Parathyroid adenoma (tissue), 2 donors: ENCODE data around the gene TTF2.
"Not testable (repeated sequence)": the region's sequence is repeated elsewhere in the genome, so short reads cannot be mapped to it uniquely, and the experiment has no call there.

Experiments used
- H2AFZ ChIP-seq: fragments of 300-600 bp; sonication (generic); one replicate; pipeline ENCODE4 v1.7.0; 2017; ENCODE audit warnings: antibody characterized with exemption, mild to moderate bottlenecking
- H3K27ac ChIP-seq: fragments of 300-600 bp; sonication (generic); one replicate; pipeline ENCODE4 v1.7.0; 2017
- H3K27me3 ChIP-seq: fragments of 300-600 bp; sonication (generic); one replicate; pipeline ENCODE4 v1.7.0; 2017; ENCODE audit warnings: low read length; ENCODE audit not compliant: control insufficient read depth, insufficient read depth
- H3K36me3 ChIP-seq: fragments of 300-600 bp; sonication (generic); one replicate; pipeline ENCODE4 v1.7.0; 2017; ENCODE audit warnings: low read length; ENCODE audit not compliant: control insufficient read depth, insufficient read depth
- H3K4me1 ChIP-seq: fragments of 300-600 bp; sonication (generic); one replicate; pipeline ENCODE4 v1.7.0; 2017; ENCODE audit warnings: control low read depth
- H3K4me2 ChIP-seq: fragments of 300-600 bp; sonication (generic); one replicate; pipeline ENCODE4 v1.7.0; 2017; ENCODE audit warnings: low read length
- H3K4me3 ChIP-seq: fragments of 300-600 bp; sonication (generic); one replicate; pipeline ENCODE4 v1.7.0; 2017; ENCODE audit warnings: low read depth, low read length
- H3K79me2 ChIP-seq: fragments of 300-600 bp; sonication (generic); one replicate; pipeline ENCODE4 v1.7.0; 2017; ENCODE audit warnings: control low read depth
- H3K9ac ChIP-seq: fragments of 300-600 bp; sonication (generic); one replicate; pipeline ENCODE4 v1.7.0; 2017; ENCODE audit warnings: mild to moderate bottlenecking
- H3K9me3 ChIP-seq: fragments of 300-600 bp; sonication (generic); one replicate; pipeline ENCODE4 v1.7.0; 2017; ENCODE audit warnings: low read length; ENCODE audit not compliant: control insufficient read depth
- CTCF ChIP-seq: fragments of 300-600 bp; sonication (generic); IDR thresholded peaks from one replicate; pipeline ENCODE4 v1.7.0; 2017; ENCODE audit warnings: antibody characterized with exemption, mild to moderate bottlenecking
- donor health status: primary hyperparathyroidism.

TTF2 gene

GRCh38 chr1:117101334-117101733 lies 41.2 kb downstream of the TTF2 start:
- no peak overlapping the region for H3K4me2 ChIP-seq
- no peaks in the 10 kb centered on the region for H3K79me2 ChIP-seq
- TF ChIP-seq CTCF, result no peak
- H3K4me1 ChIP-seq, result no peaks in the 10 kb centered on the region
- H2AFZ ChIP-seq, result no peak overlapping the region
- no peak overlapping the region for H3K27ac ChIP-seq
- no peaks in the 10 kb centered on the region for H3K9me3 ChIP-seq
- H3K27me3 ChIP-seq, result no peaks in the 10 kb centered on the region
- no peak overlapping the region for H3K4me3 ChIP-seq
- H3K36me3 ChIP-seq, result no peaks in the 10 kb centered on the region
- H3K9ac ChIP-seq, result no peak overlapping the region

- H3K36me3 ChIP-seq, result not testable (repeated sequence)
Measured at GRCh38 chr1:117101858-117102257, 41.7 kb downstream of the TTF2 start.

GRCh38 chr1:117104986-117105385 lies 44.9 kb downstream of the TTF2 start:
- Histone ChIP-seq H3K9me3 (no peaks in the 10 kb centered on the region), H3K36me3 (no peaks in the 10 kb centered on the region), H3K79me2 (no peaks in the 10 kb centered on the region), H3K9ac (no peak overlapping the region), H2AFZ (no peak overlapping the region), H3K4me3 (no peak overlapping the region), H3K4me2 (no peak overlapping the region), H3K27ac (no peak overlapping the region), H3K4me1 (no peaks in the 10 kb centered on the region), H3K27me3 (no peaks in the 10 kb centered on the region)
- no peak for TF ChIP-seq CTCF

More at GRCh38 chr1:117101858-117102257, 41.7 kb downstream of the TTF2 start:
- not testable (repeated sequence) for H3K27ac ChIP-seq, H3K4me3 ChIP-seq, H3K4me1 ChIP-seq, H3K79me2 ChIP-seq, H2AFZ ChIP-seq, H3K9me3 ChIP-seq, H3K4me2 ChIP-seq, H3K27me3 ChIP-seq, H3K9ac ChIP-seq

GRCh38 chr1:117105722-117106121 lies 45.6 kb downstream of the TTF2 start:
- H3K4me2 ChIP-seq, result no peak overlapping the region
- TF ChIP-seq CTCF, result no peak
- H3K79me2 ChIP-seq, result no peaks in the 10 kb centered on the region
- H3K36me3 ChIP-seq, result no peaks in the 10 kb centered on the region
- H3K4me3 ChIP-seq, result no peak overlapping the region
- H3K9ac ChIP-seq, result no peak overlapping the region
- no peaks in the 10 kb centered on the region for H3K27me3 ChIP-seq
- no peaks in the 10 kb centered on the region for H3K9me3 ChIP-seq
- H2AFZ ChIP-seq, result no peak overlapping the region
- no peak overlapping the region for H3K27ac ChIP-seq
- H3K4me1 ChIP-seq, result no peaks in the 10 kb centered on the region

GRCh38 chr1:117106478-117106877 lies 46.4 kb downstream of the TTF2 start:
- Histone ChIP-seq H3K9ac (no peak overlapping the region), H3K4me1 (no peaks in the 10 kb centered on the region), H3K4me2 (no peak overlapping the region), H3K36me3 (no peaks in the 10 kb centered on the region), H3K9me3 (no peaks in the 10 kb centered on the region), H3K4me3 (no peak overlapping the region), H3K27me3 (no peaks in the 10 kb centered on the region), H2AFZ (no peak overlapping the region), H3K79me2 (no peaks in the 10 kb centered on the region), H3K27ac (no peak overlapping the region)
- TF ChIP-seq CTCF, result no peak
